Measurements from ENCODE around the gene HSPG2.
"Not testable (repeated sequence)": the region's sequence is repeated elsewhere in the genome, so short reads cannot be mapped to it uniquely, and the experiment has no call there.

Gene HSPG2

GRCh38 chr1:21781815-21782348 is 155.2 kb downstream of the HSPG2 start:
- no peak for DNase-seq

- DNase-seq = no peak
These were observed 157.2 kb downstream of the HSPG2 start for GRCh38 chr1:21779613-21780521.

DNA sequence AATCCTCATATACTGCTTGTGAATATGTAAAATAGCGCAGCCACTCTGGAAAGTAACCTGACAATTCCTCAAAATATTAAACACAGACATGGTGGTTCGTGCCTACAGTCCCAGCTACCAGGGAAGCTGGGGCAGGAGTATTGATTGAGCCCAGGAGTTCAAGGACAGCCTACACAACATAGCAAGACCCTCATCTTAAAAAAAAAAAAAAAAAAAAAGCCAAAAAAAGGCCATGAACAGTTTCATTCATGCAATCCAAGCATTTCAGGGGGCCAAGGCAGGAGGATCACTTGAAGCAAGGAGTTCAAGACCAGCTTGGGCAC is 158.7 kb downstream of the HSPG2 start:
- DNase-seq = no peak

GRCh38 chr1:21776925-21777324 is 160.2 kb downstream of the HSPG2 start:
- not testable (repeated sequence) for DNase-seq

DNA sequence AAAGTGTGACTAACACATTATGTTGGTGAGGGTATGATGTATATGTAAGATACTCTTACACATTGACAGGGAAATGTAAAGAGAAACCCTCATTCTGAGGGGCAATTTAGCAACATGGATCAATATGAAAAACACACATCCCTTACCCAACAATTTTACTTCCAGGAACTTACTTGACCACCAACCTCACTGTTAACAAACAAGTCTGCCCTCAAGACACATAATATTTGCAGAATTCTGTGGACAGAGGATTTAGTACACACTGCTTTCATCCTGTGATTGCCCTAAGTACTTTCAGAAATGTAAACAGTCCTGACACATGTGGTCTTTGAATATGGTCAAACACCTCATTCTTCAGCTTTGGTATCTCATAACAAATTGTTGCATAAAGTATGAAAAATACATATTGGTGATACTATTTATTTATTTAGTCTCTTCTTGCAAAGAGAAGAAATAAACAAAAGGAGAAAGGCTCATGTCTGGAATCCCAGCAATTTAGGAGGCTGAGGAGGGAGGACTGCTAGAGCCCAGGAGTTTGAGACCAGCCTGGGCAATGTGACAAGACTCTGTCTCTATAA is 161.0 kb downstream of the HSPG2 start:
- DNase-seq = no peak

GRCh38 chr1:21775550-21775914 is 161.6 kb downstream of the HSPG2 start:
- DNase-seq = no peak

GRCh38 chr1:21774835-21775549 is 162.1 kb downstream of the HSPG2 start:
- no peak for DNase-seq

DNA sequence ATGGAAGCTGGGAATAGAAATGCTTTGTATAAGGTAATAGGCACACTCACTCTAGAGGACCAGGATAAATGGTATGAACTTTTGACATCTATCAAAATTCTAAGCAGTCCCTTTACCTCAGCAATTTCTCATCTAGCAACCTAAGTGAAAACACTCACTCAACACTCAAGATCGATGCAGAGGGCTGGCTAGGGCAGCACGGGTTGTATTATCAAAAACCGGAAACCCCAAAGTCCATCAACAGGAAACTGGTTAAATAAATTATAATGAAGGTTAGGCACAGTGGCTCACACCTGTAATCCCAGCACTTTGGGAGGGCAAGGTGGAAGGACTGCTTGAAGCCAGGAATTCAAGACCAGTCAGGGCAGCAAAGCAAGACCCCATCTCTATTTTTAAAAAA is 163.5 kb downstream of the HSPG2 start:
- no peak for DNase-seq
